Measurements from ENCODE around the gene LIN7C. TPM values are rescaled to one million over a fixed set of nuclear protein-coding genes. Genes with fewer than 3 reads are reported as not detected.

Gene LIN7C
- total and polyA plus RNA-seq, 9 donors: 7.0 to 39.0 (median 33.1) TPM

GRCh38 chr11:27535103-27535502 lies 28.5 kb upstream of the LIN7C start:
- intact Hi-C loops (cut with DNase I): no loop called here
- no peak for TF ChIP-seq POLR2A (IDR thresholded peaks at IDR 0.05)
- TF ChIP-seq EP300 (IDR thresholded peaks at IDR 0.05): no peak
- TF ChIP-seq CTCF (IDR thresholded peaks at IDR 0.05): no peak
- Histone ChIP-seq H3K9me3 (no peaks in the 10 kb centered on the region), H3K4me3 (no peak overlapping the region), H3K36me3 (no peaks in the 10 kb centered on the region), H3K27ac (no peak overlapping the region), H3K27me3 (no peaks in the 10 kb centered on the region), H3K4me1 (ENCODE audit: insufficient read depth) (no peaks in the 10 kb centered on the region)
- 98 to 99% (median 98%) methylated on average over 2 of the region's 2 CpGs for WGBS, 3 donors
- no peak for DNase-seq

- Histone ChIP-seq H3K4me3 (no peak overlapping the region), H3K9me3 (no peaks in the 10 kb centered on the region), H3K4me1 (ENCODE audit: insufficient read depth) (no peaks in the 10 kb centered on the region), H3K27ac (no peak overlapping the region), H3K36me3 (no peaks in the 10 kb centered on the region), H3K27me3 (no peaks in the 10 kb centered on the region)
- 51 to 60% (median 59%) methylated on average over 4 of the region's 4 CpGs for WGBS, 3 donors
- intact Hi-C loops (cut with DNase I): no loop called here
- TF ChIP-seq POLR2A (IDR thresholded peaks at IDR 0.05) (no peak), CTCF (IDR thresholded peaks at IDR 0.05) (no peak), EP300 (IDR thresholded peaks at IDR 0.05) (no peak)
- no peak for DNase-seq
These were observed 26.2 kb upstream of the LIN7C start for GRCh38 chr11:27532652-27533325.

- TF ChIP-seq EP300 (IDR thresholded peaks at IDR 0.05) (no peak), CTCF (IDR thresholded peaks at IDR 0.05) (no peak), POLR2A (IDR thresholded peaks at IDR 0.05) (no peak)
- Histone ChIP-seq H3K27me3 (no peaks in the 10 kb centered on the region), H3K9me3 (no peaks in the 10 kb centered on the region), H3K36me3 (no peaks in the 10 kb centered on the region), H3K4me3 (no peak overlapping the region), H3K27ac (no peak overlapping the region), H3K4me1 (ENCODE audit: insufficient read depth) (no peaks in the 10 kb centered on the region)
- intact Hi-C loops (cut with DNase I): no loop called here
- DNase-seq: no peak
These were observed 22.1 kb upstream of the LIN7C start for GRCh38 chr11:27528712-27529111.

GRCh38 chr11:27526535-27526934 lies 20.0 kb upstream of the LIN7C start:
- TF ChIP-seq POLR2A (IDR thresholded peaks at IDR 0.05): no peak
- no peak for TF ChIP-seq CTCF (IDR thresholded peaks at IDR 0.05)
- TF ChIP-seq EP300 (IDR thresholded peaks at IDR 0.05): no peak
- no peaks in the 10 kb centered on the region for H3K4me1 ChIP-seq (ENCODE audit: insufficient read depth)
- no peak for DNase-seq

More at GRCh38 chr11:27526535-27526934, 20.0 kb upstream of the LIN7C start:
- no peak overlapping the region for H3K4me3 ChIP-seq
- intact Hi-C loops (cut with DNase I): no loop called here
- H3K27me3 ChIP-seq: no peaks in the 10 kb centered on the region
- H3K9me3 ChIP-seq: no peaks in the 10 kb centered on the region
- no peaks in the 10 kb centered on the region for H3K36me3 ChIP-seq
- 83 to 89% (median 84%) methylated on average over 2 of the region's 2 CpGs for WGBS, 3 donors
- no peak overlapping the region for H3K27ac ChIP-seq
